Activated T-cell treated with anti-CD3 and anti-CD28 coated beads, Interleukin-2, amount 50 U/mL, for 48 hours (primary cell): ENCODE measurements around the gene CST5.
"Not testable (repeated sequence)": the region's sequence is repeated elsewhere in the genome, so short reads cannot be mapped to it uniquely, and the experiment has no call there.

Experiments
- DNase-seq, 2 experiments: peaks; one replicate each; pipeline ENCODE4 v3.0.0-alpha.2; 2020

CST5 gene, protein sequence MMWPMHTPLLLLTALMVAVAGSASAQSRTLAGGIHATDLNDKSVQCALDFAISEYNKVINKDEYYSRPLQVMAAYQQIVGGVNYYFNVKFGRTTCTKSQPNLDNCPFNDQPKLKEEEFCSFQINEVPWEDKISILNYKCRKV

DNA sequence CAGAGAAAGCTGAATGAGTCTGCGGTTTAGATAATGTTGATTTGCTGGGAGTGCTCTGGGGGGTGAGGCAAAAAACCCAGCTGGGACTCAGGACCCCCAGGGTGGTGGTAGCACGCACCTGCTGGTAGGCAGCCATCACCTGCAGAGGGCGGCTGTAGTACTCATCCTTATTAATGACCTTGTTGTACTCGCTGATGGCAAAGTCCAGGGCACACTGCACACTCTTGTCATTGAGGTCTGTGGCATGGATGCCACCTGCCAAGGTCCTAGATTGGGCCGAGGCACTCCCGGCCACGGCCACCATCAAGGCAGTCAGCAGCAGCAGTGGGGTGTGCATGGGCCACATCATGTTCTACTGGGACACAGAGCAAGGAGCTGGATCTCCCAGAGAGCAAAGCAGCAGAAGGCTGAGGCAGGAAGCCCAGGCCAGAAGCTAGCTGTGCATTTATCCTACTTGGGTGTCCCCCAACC, at the start of gene CST5:
Gene CST5 (minus strand): TSS at position 421 of the 471 bp plus-strand sequence. CDS start 72 bp downstream, at position 349.
- no peak for DNase-seq

- DNase-seq: peak; percentile 39 to 46
Measured at GRCh38 chr20:23928788-23929187, 49.2 kb upstream of the CST5 start.

GRCh38 chr20:23928353-23928752, 48.8 kb upstream of the CST5 start:
- no peak for DNase-seq

DNA sequence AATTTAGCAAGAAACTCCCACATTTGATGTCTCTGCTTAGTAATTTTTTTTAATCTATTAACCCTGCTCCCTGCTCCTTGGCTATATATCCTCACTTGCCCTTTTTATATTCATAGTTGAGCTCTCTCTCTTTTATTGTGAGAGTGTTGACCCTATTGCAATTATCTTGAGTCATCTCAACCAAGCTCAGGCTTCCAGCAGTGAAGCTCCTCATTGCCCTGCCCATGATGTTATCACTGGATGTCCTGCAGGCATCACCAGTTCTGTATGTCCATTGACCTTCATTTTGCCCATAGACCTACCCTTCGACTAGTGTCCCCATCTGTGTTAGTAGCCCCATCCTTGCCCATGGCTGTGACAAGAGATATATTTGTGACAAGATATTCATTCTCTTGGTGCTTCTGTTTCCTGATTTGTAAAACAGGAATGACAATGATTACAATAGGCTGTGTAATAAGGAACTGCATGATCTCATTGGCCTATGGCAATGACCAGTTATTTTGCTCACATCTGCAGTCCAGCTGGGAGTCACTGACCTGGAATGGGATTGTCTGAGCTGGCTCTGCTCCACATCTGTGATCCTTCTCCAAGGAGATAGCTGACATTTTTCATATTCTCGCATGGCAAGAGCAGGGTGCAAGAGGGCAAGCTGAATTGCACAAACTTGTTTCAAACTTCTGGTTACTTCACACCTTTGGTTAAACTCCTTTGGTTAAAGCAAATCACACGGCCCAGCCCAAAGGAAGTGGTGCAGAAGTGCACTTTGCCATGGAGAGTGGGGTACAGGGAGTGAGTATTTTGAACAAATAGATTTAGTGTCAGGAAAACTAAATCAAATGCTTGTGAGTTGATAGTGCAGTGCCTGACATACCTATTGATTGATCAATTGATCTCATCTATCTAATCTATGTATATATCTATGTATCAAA, 47.7 kb upstream of the CST5 start:
- no peak for DNase-seq

DNA sequence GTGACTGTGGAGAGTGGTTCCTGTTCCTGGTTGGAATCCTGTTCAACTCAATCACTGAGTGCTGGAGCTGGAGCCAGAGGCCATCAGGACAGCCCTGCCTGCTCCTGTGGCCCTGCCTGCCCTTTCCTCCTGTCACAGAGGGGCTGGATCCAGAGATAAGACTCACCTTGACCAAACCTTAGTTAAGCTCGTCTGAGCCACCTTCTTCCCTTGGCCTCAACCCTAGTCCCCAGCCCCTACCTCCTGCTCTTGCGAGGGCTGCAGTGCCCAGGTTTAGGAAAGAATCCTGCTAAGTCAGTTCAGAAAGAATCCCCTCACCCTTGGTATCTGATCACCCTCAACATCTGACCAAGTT, 47.0 kb upstream of the CST5 start:
- DNase-seq: no peak

DNA sequence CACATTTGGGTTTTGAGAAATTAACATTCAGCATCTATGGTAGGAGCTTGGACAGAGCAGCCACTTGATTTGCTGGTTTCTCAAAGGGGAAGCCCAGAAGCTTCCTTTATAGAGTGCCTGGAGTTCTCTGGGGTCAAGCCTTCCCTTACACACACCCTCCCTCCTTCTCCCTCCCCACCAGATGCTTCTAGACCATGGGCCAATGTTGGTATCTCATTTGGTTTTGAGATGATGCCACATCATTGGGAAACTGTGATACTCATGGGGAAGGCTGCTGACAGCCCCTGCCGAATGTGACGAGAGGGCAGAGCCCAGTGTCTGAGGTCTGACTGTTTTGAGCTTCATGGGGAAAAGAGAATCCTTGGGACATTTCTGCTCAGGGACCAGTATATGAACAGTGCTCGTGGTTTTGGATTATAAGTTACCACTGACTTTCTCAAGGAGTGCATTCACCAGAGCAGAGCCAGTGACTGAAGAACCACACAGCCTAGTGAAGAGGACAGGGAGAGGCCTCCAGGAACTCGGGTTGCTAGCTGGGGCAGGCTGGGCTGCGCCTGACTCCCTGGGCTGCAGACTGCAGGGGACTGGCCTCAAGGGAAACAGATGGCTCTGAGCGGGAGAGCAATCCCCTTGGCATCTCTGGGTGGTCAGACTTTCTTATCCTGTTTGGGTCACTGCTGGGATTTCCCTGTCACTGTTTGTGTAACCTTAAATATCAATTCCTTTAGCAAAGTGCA, 46.4 kb upstream of the CST5 start:
- no peak for DNase-seq

DNA sequence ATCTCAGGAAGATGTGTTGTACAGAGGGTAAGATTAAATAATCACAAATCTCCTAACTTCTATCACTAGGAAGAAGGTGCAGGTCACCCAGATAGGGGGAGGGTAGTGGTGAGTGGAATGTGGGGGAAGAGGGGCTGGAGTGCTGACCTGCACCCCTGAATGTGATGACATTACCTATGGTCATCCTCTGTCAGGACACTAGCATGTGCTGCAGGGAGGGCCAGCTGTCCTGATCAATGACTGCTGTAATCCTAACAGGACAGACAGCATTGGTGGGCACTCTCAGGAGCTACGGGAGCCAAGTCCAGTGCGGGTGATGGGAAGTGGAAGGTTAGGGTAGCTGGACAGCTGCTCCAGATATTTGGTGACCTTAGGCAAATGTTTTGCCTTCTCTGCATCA, 45.2 kb upstream of the CST5 start:
- no peak for DNase-seq

- DNase-seq: no peak
Measured at GRCh38 chr20:23923891-23924435, 44.4 kb upstream of the CST5 start.

- no peak for DNase-seq
Measured at GRCh38 chr20:23923311-23923710, 43.8 kb upstream of the CST5 start.

- no peak for DNase-seq
Measured at GRCh38 chr20:23920408-23921325, 41.1 kb upstream of the CST5 start.

DNA sequence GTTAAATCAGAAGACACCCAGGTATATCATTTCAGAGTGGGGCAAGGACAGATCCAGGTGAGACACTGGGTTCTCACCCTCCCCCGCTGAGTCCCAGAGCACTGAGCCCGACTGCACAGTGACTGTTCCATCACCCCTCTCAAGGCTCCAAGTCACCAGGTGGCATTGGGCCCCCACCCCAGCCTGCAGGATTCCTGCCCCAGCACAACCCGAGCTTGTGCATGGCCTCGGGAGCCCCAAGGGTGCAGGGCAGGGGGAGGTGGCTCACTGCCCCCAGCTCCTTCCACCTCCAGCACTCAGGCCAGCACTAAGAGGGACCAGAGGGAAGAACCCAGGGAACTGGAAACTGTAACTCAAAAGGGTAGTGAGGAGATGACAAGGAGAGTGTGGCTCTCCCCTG, 39.3 kb upstream of the CST5 start:
- DNase-seq: no peak

- no peak for DNase-seq
Measured at GRCh38 chr20:23918101-23918862, 38.7 kb upstream of the CST5 start.

- DNase-seq: no peak
Measured at GRCh38 chr20:23917024-23917725, 37.6 kb upstream of the CST5 start.

DNA sequence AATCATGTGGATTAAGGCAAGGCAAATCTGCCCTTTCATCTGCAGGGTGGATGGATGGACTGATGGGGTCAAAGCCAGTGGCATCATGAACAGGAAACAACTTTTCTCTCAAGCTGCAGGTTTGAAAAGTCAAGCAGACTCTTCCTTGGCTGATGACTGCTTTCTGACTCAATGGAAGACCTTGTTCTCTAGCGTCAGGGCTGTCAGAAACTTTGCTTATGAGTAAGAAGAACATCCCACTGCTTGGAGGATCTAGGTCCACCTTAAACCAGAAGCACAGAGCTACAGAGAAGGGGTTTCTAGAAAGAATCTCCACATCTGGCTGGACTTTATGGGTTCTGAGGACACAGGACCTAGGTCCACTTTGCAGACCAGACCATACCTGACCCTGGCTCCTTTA, 36.3 kb upstream of the CST5 start:
- no peak for DNase-seq

DNA sequence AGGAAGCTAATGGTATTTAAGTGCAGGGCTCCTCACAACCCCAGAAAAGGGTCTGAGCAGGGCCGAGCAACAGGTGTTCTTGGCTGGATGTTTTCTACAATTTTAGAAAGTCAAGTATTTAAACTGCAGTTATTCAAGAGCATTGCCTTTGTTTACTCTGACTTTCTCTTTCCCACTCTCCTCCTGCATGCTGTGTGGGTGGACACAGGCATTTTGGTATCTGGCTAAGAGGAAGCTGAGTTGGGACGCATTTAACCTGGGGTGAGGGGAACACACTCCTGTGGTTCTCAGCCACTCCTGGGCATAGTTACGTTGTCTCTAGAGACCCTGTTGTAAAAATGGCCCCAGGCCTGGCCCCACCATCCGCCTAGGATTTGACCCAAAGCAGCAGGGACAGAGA, 34.9 kb upstream of the CST5 start:
- DNase-seq: not testable (repeated sequence)

- DNase-seq: no peak
Measured at GRCh38 chr20:23910210-23910609, 30.7 kb upstream of the CST5 start.

DNA sequence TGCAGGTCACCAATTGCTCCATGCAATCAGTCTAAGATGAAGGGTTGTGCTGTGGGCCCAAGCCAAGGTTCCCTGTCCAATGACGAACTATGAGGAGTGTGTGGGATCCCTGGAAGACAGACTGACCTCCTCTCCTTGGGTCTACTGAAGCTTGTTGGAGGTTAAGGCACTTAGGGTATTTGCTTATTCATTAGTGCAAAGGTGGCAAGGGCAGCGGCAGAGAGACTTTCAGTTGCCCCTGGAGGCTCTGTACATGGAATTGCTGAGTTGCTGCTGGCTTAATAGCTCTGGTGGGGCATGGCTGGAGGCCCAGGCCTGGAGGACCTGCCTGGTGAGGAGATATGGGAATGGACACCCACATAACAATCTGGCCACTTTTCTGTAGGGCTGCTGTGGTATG, 29.8 kb upstream of the CST5 start:
- no peak for DNase-seq

- DNase-seq: no peak
Measured at GRCh38 chr20:23907579-23907978, 28.0 kb upstream of the CST5 start.

DNA sequence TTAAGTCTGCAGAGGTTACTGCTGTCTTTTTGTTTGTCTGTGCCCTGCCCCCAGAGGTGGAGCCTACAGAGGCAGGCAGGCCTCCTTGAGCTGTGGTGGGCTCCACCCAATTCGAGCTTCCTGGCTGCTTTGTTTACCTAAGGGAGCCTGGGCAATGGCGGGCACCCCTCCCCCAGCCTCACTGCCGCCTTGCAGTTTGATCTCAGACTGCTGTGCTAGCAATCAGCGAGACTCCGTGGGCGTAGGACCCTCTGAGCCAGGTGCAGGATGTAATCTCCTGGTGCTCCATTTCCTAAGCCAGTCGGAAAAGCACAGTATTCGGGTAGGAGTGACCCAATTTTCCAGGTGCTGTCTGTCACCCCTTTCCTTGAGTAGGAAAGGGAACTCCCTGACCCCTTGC, 22.8 kb upstream of the CST5 start:
- DNase-seq: not testable (repeated sequence)

DNA sequence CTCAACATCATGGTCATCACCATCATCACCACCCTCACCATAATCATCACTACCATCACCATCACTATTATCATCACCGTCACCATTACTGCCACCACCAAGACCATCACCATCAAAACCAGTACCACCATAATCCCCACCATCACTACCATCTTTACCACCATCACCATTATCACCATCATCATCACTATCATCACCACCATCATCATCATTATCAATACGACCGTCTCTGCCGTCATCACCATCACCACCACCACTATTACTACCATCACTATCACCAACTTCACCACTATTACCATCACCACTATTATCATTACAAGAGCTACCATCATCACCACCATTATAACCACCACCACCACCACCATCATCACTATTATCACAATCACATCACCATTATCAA, 11.3 kb upstream of the CST5 start:
- DNase-seq: not testable (repeated sequence)

- DNase-seq: peak; percentile 71 to 75
Measured at GRCh38 chr20:23889775-23890187, 10.2 kb upstream of the CST5 start.
